Progenitor cell of endocrine pancreas (in vitro differentiated cells): ENCODE results near the gene ZNF548. TPM values are rescaled to one million over a fixed set of nuclear protein-coding genes. Genes with fewer than 3 reads are reported as not detected.

Source experiments
- DNase-seq: peaks from one replicate; pipeline ENCODE4 v3.0.0; 2021; ENCODE audit warnings: low spot score; ENCODE audit not compliant: unreplicated experiment
- H3K27ac Mint-ChIP-seq: 2 replicates; pipeline ENCODE4 v1.8.0; 2021; ENCODE audit warnings: mild to moderate bottlenecking, moderate library complexity, mixed read lengths
- H3K27me3 Mint-ChIP-seq: 2 replicates; pipeline ENCODE4 v1.8.0; 2021; ENCODE audit warnings: mixed read lengths
- H3K36me3 Mint-ChIP-seq: 2 replicates; pipeline ENCODE4 v1.8.0; 2022; ENCODE audit warnings: mixed read lengths; ENCODE audit not compliant: insufficient read depth
- H3K4me1 Mint-ChIP-seq: 2 replicates; pipeline ENCODE4 v1.8.0; 2021; ENCODE audit warnings: low read depth, mixed read lengths
- H3K4me3 Mint-ChIP-seq: 2 replicates; pipeline ENCODE4 v1.8.0; 2021; ENCODE audit warnings: low read depth, mild to moderate bottlenecking, moderate library complexity, mixed read lengths
- H3K9me3 Mint-ChIP-seq: 2 replicates; pipeline ENCODE4 v1.8.0; 2021; ENCODE audit warnings: low read depth, mixed read lengths
- long read RNA-seq: library from polyadenylated mRNA; unstranded; transcript quantifications from one replicate; pipeline ENCODE4 v2.0.0, GENCODE V29; 2020
- total RNA-seq: library from RNA; stranded (reverse); gene quantifications from 2 replicates; pipeline ENCODE4 v1.2.1, GENCODE V29; 2021
- TF ChIP-seq, protein P1 (sequence below): fragments of 200-600 bp; sonication (generic); IDR thresholded peaks from one replicate; pipeline ENCODE4 v1.5.0; 2021; ENCODE audit warnings: antibody characterized with exemption, mild to moderate bottlenecking; ENCODE audit not compliant: unreplicated experiment

The ZNF548 gene
- 30.7 and 31.9 TPM in 2 replicates for total RNA-seq
- long read RNA-seq, transcript ZNF548-201 (4 exons, 2,115 nt) = major isoform, 19 of 21 reads
- long read RNA-seq, partial matches to known transcripts = 0 of 21 reads
- long read RNA-seq, other reads (novel, unspliced or antisense) = 0 of 21 reads

DNA sequence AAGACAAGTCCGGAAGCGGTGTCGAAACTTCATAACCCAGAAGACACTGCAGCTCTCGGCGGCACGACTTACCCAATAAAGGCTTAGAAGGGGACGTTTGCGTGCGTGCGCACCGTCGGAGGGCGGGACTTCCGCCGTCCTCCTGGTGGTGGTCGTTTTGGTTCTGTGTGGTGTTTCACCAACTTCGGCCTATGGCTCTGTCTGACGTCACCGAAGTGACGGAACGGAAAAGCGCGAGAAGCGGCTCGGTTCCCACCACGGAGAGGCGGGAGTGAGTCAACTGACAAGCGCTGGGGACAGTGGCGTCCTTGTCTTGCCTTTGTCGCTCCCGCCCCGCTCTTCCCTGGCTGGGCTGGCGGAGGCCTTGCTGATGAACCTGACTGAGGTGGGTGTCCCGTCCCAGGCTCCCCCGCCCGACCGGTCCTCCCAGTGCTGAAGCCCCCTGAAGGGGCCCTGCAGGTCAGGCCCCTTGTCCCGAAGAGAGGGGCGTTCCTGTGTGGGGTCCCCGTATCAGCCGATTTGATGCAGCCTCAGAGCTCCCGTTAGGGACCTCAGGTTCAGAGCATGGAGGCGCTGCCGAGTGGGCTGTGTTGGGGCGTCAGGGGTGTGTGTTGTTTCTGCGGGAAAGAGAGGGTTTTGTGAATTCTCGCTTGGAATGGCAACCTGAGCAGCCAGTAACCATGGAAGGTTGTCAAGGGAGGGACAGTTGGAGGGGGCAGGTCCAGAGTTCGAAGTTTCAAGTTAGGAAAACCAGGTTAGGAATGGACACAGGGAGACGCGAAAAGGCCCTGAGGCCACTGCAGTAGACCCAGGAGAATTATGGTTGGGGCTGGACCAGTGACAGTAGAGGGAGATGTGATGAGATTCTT is at the start of gene ZNF548:
TSS of gene ZNF548 (plus strand) at position 125 of the 869 bp plus-strand sequence. CDS start at position 371, 246 bp downstream.
- DNase-seq = peak; percentile 94
- TF ChIP-seq, protein P1, sequence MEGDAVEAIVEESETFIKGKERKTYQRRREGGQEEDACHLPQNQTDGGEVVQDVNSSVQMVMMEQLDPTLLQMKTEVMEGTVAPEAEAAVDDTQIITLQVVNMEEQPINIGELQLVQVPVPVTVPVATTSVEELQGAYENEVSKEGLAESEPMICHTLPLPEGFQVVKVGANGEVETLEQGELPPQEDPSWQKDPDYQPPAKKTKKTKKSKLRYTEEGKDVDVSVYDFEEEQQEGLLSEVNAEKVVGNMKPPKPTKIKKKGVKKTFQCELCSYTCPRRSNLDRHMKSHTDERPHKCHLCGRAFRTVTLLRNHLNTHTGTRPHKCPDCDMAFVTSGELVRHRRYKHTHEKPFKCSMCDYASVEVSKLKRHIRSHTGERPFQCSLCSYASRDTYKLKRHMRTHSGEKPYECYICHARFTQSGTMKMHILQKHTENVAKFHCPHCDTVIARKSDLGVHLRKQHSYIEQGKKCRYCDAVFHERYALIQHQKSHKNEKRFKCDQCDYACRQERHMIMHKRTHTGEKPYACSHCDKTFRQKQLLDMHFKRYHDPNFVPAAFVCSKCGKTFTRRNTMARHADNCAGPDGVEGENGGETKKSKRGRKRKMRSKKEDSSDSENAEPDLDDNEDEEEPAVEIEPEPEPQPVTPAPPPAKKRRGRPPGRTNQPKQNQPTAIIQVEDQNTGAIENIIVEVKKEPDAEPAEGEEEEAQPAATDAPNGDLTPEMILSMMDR = peak; percentile 34
- Mint-ChIP-seq H3K27ac (peak within 1 kb of the TSS; percentile 98), H3K9me3 (peaks cover 7% of the 10 kb centered on the region), H3K36me3 (peaks cover 26% of the 10 kb centered on the region), H3K4me3 (peak within 1 kb of the TSS; percentile 93), H3K4me1 (peaks cover 33% of the 10 kb centered on the region), H3K27me3 (peaks cover 3% of the 10 kb centered on the region)

DNA sequence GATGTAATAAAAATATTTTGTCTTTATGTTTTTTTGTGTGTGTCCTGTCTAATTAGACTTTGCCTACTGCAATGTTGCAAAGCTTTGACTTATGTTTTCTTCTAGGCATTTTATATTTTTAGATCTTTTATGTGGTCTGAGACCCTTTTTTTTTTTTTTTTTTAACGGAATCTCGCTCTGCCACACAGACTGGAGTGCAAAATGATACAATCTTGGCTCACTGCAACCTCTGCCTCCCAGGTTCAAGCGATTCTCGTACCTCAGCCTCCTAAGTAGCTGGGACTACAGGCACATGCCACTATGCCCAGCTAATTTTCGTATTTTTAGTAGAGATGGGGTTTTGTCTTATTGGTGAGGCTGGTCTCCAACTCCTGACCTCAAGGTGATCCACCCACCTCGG is 47.1 kb upstream of the ZNF548 start:
- Mint-ChIP-seq H3K27me3 (peaks cover 42% of the 10 kb centered on the region), H3K4me1 (no peaks in the 10 kb centered on the region), H3K4me3 (no peak overlapping the region), H3K9me3 (no peaks in the 10 kb centered on the region), H3K36me3 (no peaks in the 10 kb centered on the region), H3K27ac (no peak overlapping the region)
- no peak for DNase-seq
- TF ChIP-seq, protein P1 = no peak

DNA sequence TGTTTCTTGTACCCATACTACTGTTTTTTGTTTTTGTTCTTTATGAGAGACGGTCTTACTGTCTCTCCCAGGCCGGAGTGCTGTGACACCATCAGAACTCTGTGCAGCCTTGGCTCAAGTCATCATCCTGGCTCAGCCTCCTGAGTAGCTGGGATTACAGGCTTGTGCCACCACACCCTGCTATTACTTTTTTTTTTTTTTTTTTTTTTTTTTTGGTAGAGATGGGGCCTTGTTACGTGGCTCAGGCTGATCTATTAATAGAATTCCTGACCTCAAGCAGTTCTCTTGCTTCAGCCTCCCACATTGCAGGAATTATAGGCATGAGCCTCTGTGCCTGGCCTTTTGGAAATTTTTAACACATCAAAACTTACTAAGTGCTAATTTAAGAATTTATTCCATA is 41.5 kb upstream of the ZNF548 start:
- no peak for DNase-seq
- peaks cover 4% of the 10 kb centered on the region for H3K36me3 Mint-ChIP-seq
- peaks cover 22% of the 10 kb centered on the region for H3K4me1 Mint-ChIP-seq
- peaks cover 38% of the 10 kb centered on the region for H3K27me3 Mint-ChIP-seq
- no peak overlapping the region for H3K4me3 Mint-ChIP-seq
- H3K27ac Mint-ChIP-seq = no peak overlapping the region
- TF ChIP-seq, protein P1 = no peak
- H3K9me3 Mint-ChIP-seq = no peaks in the 10 kb centered on the region

DNA sequence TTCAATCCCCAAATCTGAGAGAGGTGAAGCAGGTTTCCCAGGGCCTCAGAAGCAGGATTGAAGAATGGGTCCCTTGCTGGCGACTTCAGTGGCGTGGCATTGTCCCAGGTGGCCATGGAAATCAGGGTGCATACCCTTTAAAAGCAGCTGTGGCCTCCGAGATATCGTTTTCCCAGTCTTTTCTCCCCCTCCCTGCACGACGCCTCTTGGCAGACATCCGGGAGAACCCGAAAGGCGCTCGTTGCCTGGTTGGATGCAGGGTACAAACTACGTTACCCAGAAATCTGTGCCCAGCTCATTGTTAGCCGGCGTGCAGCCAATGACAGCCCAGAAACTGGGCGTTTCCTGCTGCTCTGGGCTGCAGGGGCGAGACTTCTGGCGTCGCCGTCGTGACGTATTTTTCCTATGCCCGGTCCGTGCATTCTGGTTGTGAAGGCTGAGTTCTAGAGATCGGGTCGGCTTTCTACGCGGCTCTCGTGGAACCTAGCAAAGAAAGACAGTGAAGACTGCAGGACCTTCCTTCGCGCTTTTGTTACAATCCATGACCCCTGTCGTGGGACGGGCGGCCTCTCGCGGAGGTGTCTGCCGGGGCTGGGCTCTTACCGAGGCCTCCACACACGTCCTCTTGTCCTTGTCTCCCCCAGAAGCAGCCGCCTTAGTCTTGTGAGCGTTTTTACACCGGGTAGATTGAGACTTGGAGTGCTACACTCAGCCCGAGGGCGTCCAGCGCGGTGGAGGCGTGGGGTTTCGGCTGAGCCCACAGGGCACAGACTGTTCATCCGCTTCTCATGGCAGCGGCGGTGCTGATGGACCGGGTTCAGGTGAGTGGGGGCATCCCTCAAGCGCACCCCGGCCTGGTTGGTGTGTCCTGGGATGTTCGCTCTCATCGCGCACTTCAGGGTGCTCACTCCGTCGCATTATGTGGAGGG is 38.5 kb upstream of the ZNF548 start, which contains the start of gene ZNF304:
TSS of gene ZNF304 (plus strand) at position 395 of the 929 bp plus-strand sequence. CDS start at position 789, 394 bp downstream.
- TF ChIP-seq, protein P1 = no peak
- DNase-seq = peak; percentile 71
- peaks cover 26% of the 10 kb centered on the region for H3K4me1 Mint-ChIP-seq
- peak within 1 kb of the TSS; percentile 97 for H3K4me3 Mint-ChIP-seq
- peak within 1 kb of the TSS; percentile 94 for H3K27ac Mint-ChIP-seq
- peaks cover 23% of the 10 kb centered on the region for H3K36me3 Mint-ChIP-seq
- H3K9me3 Mint-ChIP-seq = no peaks in the 10 kb centered on the region
- peaks cover 17% of the 10 kb centered on the region for H3K27me3 Mint-ChIP-seq

DNA sequence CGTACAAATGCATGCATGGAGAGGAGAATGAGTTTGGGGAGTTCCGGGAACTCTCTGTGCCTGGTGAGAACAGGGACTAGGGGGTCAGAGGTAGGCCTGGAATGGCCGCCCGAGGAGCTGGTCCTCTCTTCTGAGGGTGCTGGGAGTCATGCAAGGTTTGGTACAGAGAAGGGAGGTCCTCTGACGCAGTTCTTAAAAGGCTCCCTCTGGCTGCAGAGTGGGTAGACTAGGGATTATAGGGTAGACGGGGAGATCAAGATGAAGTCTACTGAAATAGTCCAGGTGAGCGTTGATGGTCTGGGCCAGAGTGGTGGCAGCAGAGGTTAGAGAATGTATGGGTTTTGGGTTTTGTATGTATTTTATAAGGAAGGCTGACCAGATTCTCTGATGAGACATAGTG is 37.8 kb upstream of the ZNF548 start:
- H3K9me3 Mint-ChIP-seq = no peaks in the 10 kb centered on the region
- TF ChIP-seq, protein P1 = no peak
- peaks cover 11% of the 10 kb centered on the region for H3K27me3 Mint-ChIP-seq
- H3K4me1 Mint-ChIP-seq = peaks cover 26% of the 10 kb centered on the region
- no peak for DNase-seq
- H3K27ac Mint-ChIP-seq = peak overlapping the region; percentile 94
- H3K36me3 Mint-ChIP-seq = peaks cover 31% of the 10 kb centered on the region
- peak overlapping the region; percentile 97 for H3K4me3 Mint-ChIP-seq
